Uterus (tissue), 4 donors: ENCODE measurements around the gene FYCO1. TPM values are rescaled to one million over a fixed set of nuclear protein-coding genes. Genes with fewer than 3 reads are reported as not detected.

Experiments
- DNase-seq, 2 donors: peaks; one replicate each; pipeline ENCODE4 v3.0.0-alpha.2; 2019 to 2020
- H3K27ac ChIP-seq, 2 donors: fragments of 200-600 bp; sonication (generic); 1 replicate in 1 of 2; 2 replicates in 1 of 2; pipeline ENCODE4 v1.5.1; 2016 to 2018
- H3K27me3 ChIP-seq, 2 donors: fragments of 200-600 bp; sonication (generic); one replicate each; pipeline ENCODE4 v1.5.1; 2018 to 2019; ENCODE audit warnings: control low read depth in 1 of 2
- H3K36me3 ChIP-seq, 2 donors: fragments of 200-600 bp; sonication (generic); one replicate each; pipeline ENCODE4 v1.5.1; 2019; ENCODE audit warnings: control low read depth in 1 of 2
- H3K4me1 ChIP-seq, 2 donors: fragments of 200-600 bp; sonication (generic); one replicate each; pipeline ENCODE4 v1.5.1; 2018 to 2019; ENCODE audit warnings: control low read depth in 1 of 2
- H3K4me3 ChIP-seq, 2 donors: fragments of 200-600 bp; sonication (generic); 1 replicate in 1 of 2; 2 replicates in 1 of 2; pipeline ENCODE4 v1.5.1; 2018 to 2019; ENCODE audit warnings: mild to moderate bottlenecking in 1 of 2
- H3K9me3 ChIP-seq, 2 donors: fragments of 200-600 bp; sonication (generic); one replicate each; pipeline ENCODE4 v1.5.1; 2019; ENCODE audit warnings: control low read depth in 1 of 2
- CTCF ChIP-seq, 4 experiments: fragments of 200-600 bp in 2 of 4; fragments of 450-650 bp in 2 of 4; sonication (generic) in 2 of 4; IDR thresholded peaks; one replicate each; pipeline ENCODE4 v1.5.1; 2016 to 2019; ENCODE audit warnings: antibody characterized with exemption in 4 of 4, mild to moderate bottlenecking in 2 of 4, moderate library complexity in 1 of 4
- POLR2A ChIP-seq, 2 donors: fragments of 450-650 bp; IDR thresholded peaks; one replicate each; pipeline ENCODE4 v1.6.1; 2016; ENCODE audit warnings: antibody characterized with exemption in 2 of 2, mild to moderate bottlenecking in 1 of 2, moderate library complexity in 1 of 2
- intact Hi-C: fragments of 100-400 bp; cut with DNase I; formaldehyde crosslinking; loops from one replicate; pipeline ENCODE4 v1.15.1; 2023; ENCODE audit warnings: low total_unique reads
- total RNA-seq, 4 donors: library from RNA; depleted of rRNA in 3 of 4; stranded (reverse); fragments of >200 nt in 3 of 4; gene quantifications; one replicate each; pipeline versions ENCODE4 v1.1.0 to v1.2.4, GENCODE V29; 2014 to 2023
- donor health status: DM: yes; HTN: yes; CAD: no.

Gene FYCO1
- total RNA-seq, 4 donors from 2014 or later = 16.5 to 74.4 (median 27.8) TPM

GRCh38 chr3:45965653-45966052 lies 30.0 kb downstream of the FYCO1 start:
- H3K4me3 ChIP-seq = no peak overlapping the region
- H3K36me3 ChIP-seq = no peaks in the 10 kb centered on the region
- no peak for DNase-seq
- H3K27me3 ChIP-seq = no peaks in the 10 kb centered on the region
- H3K4me1 ChIP-seq = peaks cover 0 to under 1% of the 10 kb centered on the region in 2 donors
- no peaks in the 10 kb centered on the region for H3K9me3 ChIP-seq
- intact Hi-C loops = no loop called here
- no peak for TF ChIP-seq CTCF (IDR thresholded peaks at IDR 0.05)
- TF ChIP-seq POLR2A (IDR thresholded peaks at IDR 0.05) = no peak
- no peak overlapping the region for H3K27ac ChIP-seq

- Histone ChIP-seq H3K9me3 (no peaks in the 10 kb centered on the region), H3K4me1 (no peaks in the 10 kb centered on the region), H3K4me3 (no peak overlapping the region), H3K27ac (no peak overlapping the region), H3K27me3 (no peaks in the 10 kb centered on the region), H3K36me3 (no peaks in the 10 kb centered on the region)
- no peak for DNase-seq
- TF ChIP-seq POLR2A (IDR thresholded peaks at IDR 0.05) (no peak), CTCF (IDR thresholded peaks at IDR 0.05) (no peak)
- intact Hi-C loops = no loop called here
Measured at GRCh38 chr3:45965253-45965652, 30.4 kb downstream of the FYCO1 start.

GRCh38 chr3:45964139-45964538 lies 31.5 kb downstream of the FYCO1 start:
- Histone ChIP-seq H3K9me3 (no peaks in the 10 kb centered on the region), H3K4me1 (no peaks in the 10 kb centered on the region), H3K36me3 (no peaks in the 10 kb centered on the region), H3K27ac (no peak overlapping the region), H3K4me3 (no peak overlapping the region), H3K27me3 (no peaks in the 10 kb centered on the region)
- intact Hi-C loops = no loop called here
- TF ChIP-seq CTCF (IDR thresholded peaks at IDR 0.05) (no peak), POLR2A (IDR thresholded peaks at IDR 0.05) (no peak)
- DNase-seq = no peak

- Histone ChIP-seq H3K27me3 (no peaks in the 10 kb centered on the region), H3K4me3 (no peak overlapping the region), H3K4me1 (no peaks in the 10 kb centered on the region), H3K27ac (no peak overlapping the region), H3K36me3 (no peaks in the 10 kb centered on the region), H3K9me3 (no peaks in the 10 kb centered on the region)
- TF ChIP-seq CTCF (IDR thresholded peaks at IDR 0.05) = no peak
- TF ChIP-seq POLR2A (IDR thresholded peaks at IDR 0.05) = no peak
- intact Hi-C loops = no loop called here
- DNase-seq = no peak
Measured at GRCh38 chr3:45962033-45962432, 33.6 kb downstream of the FYCO1 start.

GRCh38 chr3:45960289-45960688 lies 35.3 kb downstream of the FYCO1 start:
- intact Hi-C loops = no loop called here
- Histone ChIP-seq H3K27ac (no peak overlapping the region), H3K4me3 (no peak overlapping the region), H3K9me3 (no peaks in the 10 kb centered on the region), H3K27me3 (no peaks in the 10 kb centered on the region), H3K36me3 (no peaks in the 10 kb centered on the region), H3K4me1 (no peaks in the 10 kb centered on the region)
- TF ChIP-seq CTCF (IDR thresholded peaks at IDR 0.05) = no peak
- TF ChIP-seq POLR2A (IDR thresholded peaks at IDR 0.05) = no peak
- DNase-seq = no peak
